ENCODE measurements around the gene PSMA1. TPM values are rescaled to one million over a fixed set of nuclear protein-coding genes. Genes with fewer than 3 reads are reported as not detected.

Gene PSMA1
- total RNA-seq, 1 experiment from 2014 or later: 167 TPM

- Histone ChIP-seq H3K4me1 (ENCODE audit: insufficient read depth, low read length) (no peaks in the 10 kb centered on the region), H3T11ph (ENCODE audit: low read length) (no peak overlapping the region), H3K56ac (ENCODE audit: insufficient read length, low read depth, low read length) (no peak overlapping the region), H3K27ac (ENCODE audit: insufficient read length, low read depth, low read length) (no peak overlapping the region), H3K9ac (ENCODE audit: extremely low read depth, insufficient read length, low read length) (no peak overlapping the region), H3K4ac (ENCODE audit: low read depth, low read length) (no peak overlapping the region), H3K23me2 (ENCODE audit: insufficient read length, low read depth, low read length, poor library complexity, severe bottlenecking) (peaks cover 6% of the 10 kb centered on the region), H2BK12ac (ENCODE audit: insufficient read length, low read depth, low read length) (no peak overlapping the region), H2BK20ac (ENCODE audit: low read depth, low read length, poor library complexity, severe bottlenecking) (no peak overlapping the region), H3K23ac (ENCODE audit: insufficient read length, low read depth, low read length) (no peak overlapping the region), H4K5ac (ENCODE audit: insufficient read length, low read depth, low read length) (no peak overlapping the region), H2BK5ac (ENCODE audit: insufficient read length, low read length) (no peak overlapping the region), H2BK120ac (ENCODE audit: low read depth, low read length, poor library complexity, severe bottlenecking) (no peak overlapping the region), H3K27me3 (ENCODE audit: insufficient read depth, low read length) (no peaks in the 10 kb centered on the region), H2AK5ac (ENCODE audit: insufficient read length, low read length) (no peak overlapping the region), H3K79me1 (ENCODE audit: insufficient read depth, low read depth, low read length, poor library complexity, severe bottlenecking) (no peaks in the 10 kb centered on the region), H2AFZ (ENCODE audit: low read length) (no peak overlapping the region), H3K9me3 (ENCODE audit: control insufficient read depth, low read depth, low read length) (no peaks in the 10 kb centered on the region), H3K4me2 (ENCODE audit: insufficient read depth, insufficient read length, low read length) (no peak overlapping the region), H3K14ac (ENCODE audit: insufficient read depth, low read length) (no peak overlapping the region), H4K20me1 (ENCODE audit: control insufficient read depth, insufficient read depth, insufficient read length) (no peaks in the 10 kb centered on the region), H4K91ac (ENCODE audit: insufficient read length, low read depth, low read length) (no peak overlapping the region), H3K79me2 (ENCODE audit: insufficient read depth, low read length) (no peaks in the 10 kb centered on the region), H4K8ac (replicated peaks; ENCODE audit: insufficient read length, low read depth, low read length) (no peak overlapping the region), H3K18ac (ENCODE audit: insufficient read length, low read depth, low read length) (no peak overlapping the region), H2BK15ac (ENCODE audit: low read depth, low read length) (no peak overlapping the region)
- no peak for DNase-seq
- H3K36me3 Mint-ChIP-seq (ENCODE audit: insufficient read depth in 1 of 3, low read depth in 3 of 3): peaks cover 21 to 46% (median 41%) of the 10 kb centered on the region in 3 experiments
- H3K4me3 Mint-ChIP-seq: no peak overlapping the region
- H3K4me1 Mint-ChIP-seq: peaks cover 8 to 9% of the 10 kb centered on the region in 2 experiments
- no peak overlapping the region; a peak in 1 of 7 replicates for H3K27ac Mint-ChIP-seq
- WGBS (ENCODE audit: extremely low coverage, insufficient read length, low lambda C conversion rate): no CpG with 5 or more reads among the region's 4 CpGs
- no peaks in the 10 kb centered on the region for H3K27me3 Mint-ChIP-seq (ENCODE audit: low read depth)
- no peaks in the 10 kb centered on the region for H3K9me3 Mint-ChIP-seq
- no peak for TF ChIP-seq CTCF (conservative IDR thresholded peaks at IDR 0.05)
Measured at GRCh38 chr11:14502039-14502438, 18.1 kb downstream of the PSMA1 start.

Data from H9 (cell line).